Muscle of arm (tissue), 12 donors: Measurements from ENCODE around the gene ERC2. TPM values are rescaled to one million over a fixed set of nuclear protein-coding genes. Genes with fewer than 3 reads are reported as not detected.

Experiments
- DNase-seq: peaks from one replicate; pipeline ENCODE4 v3.0.0-alpha.2; 2013
- polyA plus RNA-seq, 12 donors: library from polyadenylated mRNA; unstranded; fragments of 120-200 nt; gene quantifications; one replicate each; pipeline ENCODE4 v1.2.1, GENCODE V29; 2013; ENCODE audit not compliant: insufficient read length in 12 of 12

The ERC2 gene
- polyA plus RNA-seq, 12 donors, result 0.87 to 3.0 (median 1.8) TPM; not detected in 2

GRCh38 chr3:56428667-56429066, 39.6 kb downstream of the ERC2 start:
- no peak for DNase-seq

GRCh38 chr3:56424885-56425284, 43.4 kb downstream of the ERC2 start:
- DNase-seq, result no peak

- peak; percentile 31 for DNase-seq
These were observed 43.9 kb downstream of the ERC2 start for GRCh38 chr3:56424336-56424735.

- peak; percentile 43 for DNase-seq
These were observed 44.6 kb downstream of the ERC2 start for GRCh38 chr3:56423661-56424099.

GRCh38 chr3:56422316-56422715, 46.0 kb downstream of the ERC2 start:
- DNase-seq, result no peak

- no peak for DNase-seq
These were observed 47.1 kb downstream of the ERC2 start for GRCh38 chr3:56421205-56421604.

- no peak for DNase-seq
These were observed 52.6 kb downstream of the ERC2 start for GRCh38 chr3:56415652-56416051.

- DNase-seq, result no peak
These were observed 54.4 kb downstream of the ERC2 start for GRCh38 chr3:56413911-56414310.

GRCh38 chr3:56411166-56411565, 57.1 kb downstream of the ERC2 start:
- no peak for DNase-seq

- DNase-seq, result no peak
These were observed 57.7 kb downstream of the ERC2 start for GRCh38 chr3:56410576-56410975.

- DNase-seq, result no peak
These were observed 58.5 kb downstream of the ERC2 start for GRCh38 chr3:56409790-56410189.

GRCh38 chr3:56408761-56409196, 59.5 kb downstream of the ERC2 start:
- DNase-seq, result no peak

- DNase-seq, result peak; percentile 55
These were observed 61.3 kb downstream of the ERC2 start for GRCh38 chr3:56406826-56407515.

GRCh38 chr3:56404884-56405283, 63.4 kb downstream of the ERC2 start:
- no peak for DNase-seq

GRCh38 chr3:56398659-56399058, 69.6 kb downstream of the ERC2 start:
- no peak for DNase-seq

GRCh38 chr3:56397798-56398197, 70.5 kb downstream of the ERC2 start:
- no peak for DNase-seq

- DNase-seq, result no peak
These were observed 79.0 kb downstream of the ERC2 start for GRCh38 chr3:56389183-56389830.

GRCh38 chr3:56383092-56383491, 85.2 kb downstream of the ERC2 start:
- no peak for DNase-seq

- DNase-seq, result no peak
These were observed 88.5 kb downstream of the ERC2 start for GRCh38 chr3:56379723-56380287.

GRCh38 chr3:56375654-56376053, 92.6 kb downstream of the ERC2 start:
- no peak for DNase-seq

GRCh38 chr3:56373386-56373785, 94.9 kb downstream of the ERC2 start:
- DNase-seq, result no peak

- DNase-seq, result no peak
These were observed 97.1 kb downstream of the ERC2 start for GRCh38 chr3:56370991-56371775.
